Rectal smooth muscle tissue (tissue), 1 donor: ENCODE data around the gene CPSF7.

Experiments used
- H3K27ac ChIP-seq: one replicate; pipeline ENCODE4 v1.7.0; 2013; ENCODE audit warnings: low read depth, low read length, inconsistent platforms
- H3K27me3 ChIP-seq: one replicate; pipeline ENCODE4 v1.7.0; 2013; ENCODE audit warnings: low read length; ENCODE audit not compliant: control insufficient read depth, insufficient read depth
- H3K36me3 ChIP-seq: one replicate; pipeline ENCODE4 v1.7.0; 2013; ENCODE audit warnings: low read length; ENCODE audit not compliant: control insufficient read depth, insufficient read depth
- H3K4me1 ChIP-seq: one replicate; pipeline ENCODE4 v1.7.0; 2013; ENCODE audit warnings: low read length; ENCODE audit not compliant: control insufficient read depth, insufficient read depth
- H3K4me3 ChIP-seq: one replicate; pipeline ENCODE4 v1.7.0; 2013; ENCODE audit warnings: low read length
- H3K9ac ChIP-seq: one replicate; pipeline ENCODE4 v1.7.0; 2013; ENCODE audit warnings: low read length

The CPSF7 gene

DNA sequence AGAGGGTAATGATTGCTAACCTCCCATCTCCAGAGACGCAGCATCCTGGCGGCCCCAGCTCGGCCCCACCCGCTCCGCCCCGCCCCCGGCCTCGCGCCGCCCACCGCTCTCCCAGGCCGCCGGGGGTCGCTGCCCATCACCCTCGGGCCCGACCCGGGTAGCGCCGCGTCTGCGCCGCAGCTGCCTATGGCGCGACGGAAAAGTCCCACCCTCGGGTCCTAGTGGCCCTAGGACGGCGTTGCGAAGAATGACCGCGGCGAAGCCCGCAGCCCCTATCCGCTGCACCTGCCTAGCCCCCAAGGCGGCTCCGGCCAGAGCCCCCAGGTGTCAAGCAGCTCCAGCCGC lies 457 bp downstream of the CPSF7 start:
- Histone ChIP-seq H3K27me3 (no peaks in the 10 kb centered on the region), H3K27ac (peak overlapping the region; percentile 97), H3K36me3 (peaks cover 9% of the 10 kb centered on the region), H3K9ac (peak overlapping the region; percentile 95), H3K4me1 (peaks cover 13% of the 10 kb centered on the region), H3K4me3 (peak overlapping the region; percentile 93)

DNA sequence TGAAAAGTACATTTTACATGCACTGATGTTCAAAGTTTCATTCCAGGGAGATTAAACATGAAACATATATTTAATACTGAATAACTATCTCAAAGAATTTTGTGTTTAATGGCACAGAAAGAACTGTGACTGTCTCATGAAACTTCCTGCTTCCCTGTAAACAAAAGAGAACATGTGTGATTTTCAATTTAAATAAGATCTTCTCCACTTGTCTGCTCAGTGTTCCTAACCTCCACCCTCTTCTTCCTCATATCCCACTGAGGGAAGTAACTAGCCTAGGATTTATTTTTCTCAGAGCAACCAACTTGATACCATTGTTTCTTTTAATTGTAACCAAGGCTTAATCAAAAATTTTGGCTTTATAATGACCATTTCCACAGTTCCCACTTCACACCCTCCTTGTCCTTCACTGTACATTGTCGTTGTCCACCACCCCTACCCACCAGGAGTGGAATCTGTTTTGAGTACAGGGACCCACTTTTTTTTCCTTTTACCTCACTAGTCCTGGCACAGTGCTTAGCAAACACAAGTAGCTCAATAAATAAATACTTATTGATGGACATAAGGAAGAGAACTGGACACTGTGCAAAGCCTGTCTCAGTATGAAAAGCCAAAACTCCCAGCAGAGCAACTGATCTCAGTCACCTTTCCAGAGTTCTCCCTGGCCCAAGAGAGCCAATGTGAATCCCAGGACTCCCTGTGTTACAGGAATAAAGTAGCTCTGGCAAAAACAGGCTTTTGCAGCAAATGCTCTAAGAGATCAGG lies 4.2 kb downstream of the CPSF7 start:
- Histone ChIP-seq H3K27me3 (no peaks in the 10 kb centered on the region), H3K36me3 (peaks cover 20% of the 10 kb centered on the region), H3K9ac (no peak overlapping the region), H3K4me3 (no peak overlapping the region), H3K4me1 (peaks cover 10% of the 10 kb centered on the region), H3K27ac (no peak overlapping the region)

DNA sequence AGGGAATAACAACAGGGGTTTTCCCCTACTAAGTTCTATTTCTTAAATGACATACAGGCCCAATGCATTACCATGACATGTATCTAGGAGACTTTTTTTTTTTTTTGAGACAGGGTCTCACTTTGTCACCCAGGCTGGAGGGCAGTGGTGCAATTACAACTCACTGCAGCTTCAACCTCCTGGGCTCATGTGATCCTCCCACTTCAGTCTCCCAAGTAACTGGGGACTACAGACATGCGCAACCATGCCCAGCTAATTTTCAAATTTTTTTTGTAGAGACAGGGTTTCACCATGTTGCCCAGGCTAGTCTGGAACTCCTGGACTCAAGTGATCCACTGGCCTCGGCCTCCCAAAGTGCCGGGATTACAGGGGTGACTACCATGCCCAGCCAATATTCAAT lies 7.5 kb downstream of the CPSF7 start:
- Histone ChIP-seq H3K4me1 (no peaks in the 10 kb centered on the region), H3K27me3 (no peaks in the 10 kb centered on the region), H3K36me3 (peaks cover 41% of the 10 kb centered on the region), H3K27ac (no peak overlapping the region), H3K9ac (no peak overlapping the region), H3K4me3 (no peak overlapping the region)

DNA sequence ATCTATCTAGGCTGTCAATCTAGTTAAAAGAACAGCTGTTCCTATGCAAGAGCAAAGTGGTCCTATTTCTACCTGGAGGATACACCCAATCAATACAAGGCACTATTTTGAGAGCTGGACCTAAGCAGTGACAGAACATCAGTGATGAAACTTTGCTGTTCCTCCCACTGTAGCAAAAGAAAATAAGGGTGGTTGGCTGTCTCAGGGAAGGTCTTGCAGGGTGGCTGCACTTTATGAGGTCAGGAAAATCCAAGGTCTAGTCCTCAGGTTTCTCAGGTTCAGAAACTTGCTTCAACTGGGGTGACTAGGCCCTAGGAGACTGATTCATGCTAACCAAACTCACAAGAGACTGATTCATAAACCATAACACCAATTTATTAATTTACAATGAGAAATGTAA lies 11.6 kb downstream of the CPSF7 start:
- no peaks in the 10 kb centered on the region for H3K4me1 ChIP-seq
- no peak overlapping the region for H3K9ac ChIP-seq
- peaks cover 60% of the 10 kb centered on the region for H3K36me3 ChIP-seq
- H3K27ac ChIP-seq: no peak overlapping the region
- H3K4me3 ChIP-seq: no peak overlapping the region
- H3K27me3 ChIP-seq: no peaks in the 10 kb centered on the region

DNA sequence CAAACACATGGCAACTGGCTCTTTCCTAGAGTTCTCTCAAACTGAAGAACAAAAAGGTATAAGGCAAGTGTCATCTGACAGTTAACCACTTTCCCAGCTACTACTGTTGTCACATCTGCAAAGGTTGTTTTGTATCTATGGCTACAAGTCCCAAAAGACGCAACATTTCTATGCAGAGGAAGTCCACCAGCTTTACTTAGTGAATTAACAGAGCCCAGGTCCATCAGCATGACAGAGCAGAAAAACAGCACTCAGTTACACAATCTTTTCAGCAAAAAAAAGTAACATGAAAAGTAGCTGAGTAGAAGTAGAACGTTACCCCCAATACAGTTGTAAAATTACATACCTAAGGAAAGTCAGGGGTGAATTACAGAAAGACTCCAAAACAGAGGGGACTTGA lies 12.1 kb downstream of the CPSF7 start:
- peaks cover 62% of the 10 kb centered on the region for H3K36me3 ChIP-seq
- no peaks in the 10 kb centered on the region for H3K27me3 ChIP-seq
- H3K27ac ChIP-seq: no peak overlapping the region
- no peaks in the 10 kb centered on the region for H3K4me1 ChIP-seq
- H3K4me3 ChIP-seq: no peak overlapping the region
- no peak overlapping the region for H3K9ac ChIP-seq

DNA sequence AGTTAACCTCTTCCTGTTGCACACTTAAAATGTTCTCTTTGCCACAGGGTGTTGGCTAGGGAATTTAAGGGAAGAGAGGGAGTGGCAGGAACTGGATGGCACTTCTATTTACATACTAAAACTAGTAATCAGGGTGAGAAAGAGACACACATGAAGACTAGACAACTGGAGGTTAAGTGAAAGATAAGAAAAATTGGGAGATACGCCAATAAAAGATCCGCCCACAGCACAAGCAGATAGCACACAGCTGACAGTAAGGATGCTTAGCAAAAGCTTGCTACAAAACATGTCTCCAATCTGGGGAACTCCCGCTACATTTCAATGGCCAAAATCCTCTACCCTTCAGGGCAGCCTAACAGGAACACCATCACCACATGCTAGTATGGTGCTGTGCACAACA lies 12.8 kb downstream of the CPSF7 start:
- no peak overlapping the region for H3K4me3 ChIP-seq
- H3K9ac ChIP-seq: no peak overlapping the region
- H3K27ac ChIP-seq: no peak overlapping the region
- H3K27me3 ChIP-seq: no peaks in the 10 kb centered on the region
- peaks cover 62% of the 10 kb centered on the region for H3K36me3 ChIP-seq
- H3K4me1 ChIP-seq: no peaks in the 10 kb centered on the region

DNA sequence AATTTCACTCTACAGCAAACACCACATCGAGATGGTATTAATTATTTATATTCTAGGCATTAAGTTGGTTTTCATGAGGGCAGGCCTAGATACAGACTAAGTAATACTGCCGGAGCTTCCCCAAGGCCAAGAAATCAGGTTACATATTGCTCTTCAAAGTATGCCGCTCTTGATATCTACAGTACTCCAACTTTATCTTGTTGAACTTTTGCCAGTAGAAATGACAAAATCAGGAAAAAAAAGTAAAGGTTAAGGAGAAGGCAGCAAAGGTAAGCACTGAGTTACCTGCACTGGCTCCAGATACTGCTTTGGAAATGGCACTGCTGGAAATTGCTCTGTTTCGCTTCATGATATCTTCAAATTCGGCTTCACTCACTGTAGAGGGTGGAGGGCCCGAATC lies 14.4 kb downstream of the CPSF7 start:
- Histone ChIP-seq H3K4me3 (no peak overlapping the region), H3K27ac (no peak overlapping the region), H3K36me3 (peaks cover 65% of the 10 kb centered on the region), H3K9ac (no peak overlapping the region), H3K27me3 (no peaks in the 10 kb centered on the region), H3K4me1 (no peaks in the 10 kb centered on the region)

DNA sequence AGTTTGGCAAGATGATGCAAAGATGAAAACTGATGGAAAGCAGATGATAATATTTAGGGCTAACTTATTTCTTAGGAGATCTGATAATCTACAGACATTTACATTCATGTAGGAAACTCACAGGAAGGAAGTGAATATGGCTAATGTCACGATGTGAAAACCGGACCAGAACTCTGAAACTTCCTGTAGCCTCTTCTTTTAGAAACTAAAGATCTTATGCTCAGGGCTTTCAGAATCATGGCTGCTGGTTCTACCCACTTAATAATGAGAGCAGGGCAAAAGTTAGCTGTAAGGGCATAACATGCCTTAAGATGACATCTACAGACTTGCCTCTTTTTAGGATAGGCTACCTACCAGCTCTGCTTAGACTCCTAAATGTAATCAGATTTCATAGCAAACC lies 15.2 kb downstream of the CPSF7 start:
- peaks cover 63% of the 10 kb centered on the region for H3K36me3 ChIP-seq
- no peaks in the 10 kb centered on the region for H3K4me1 ChIP-seq
- no peak overlapping the region for H3K27ac ChIP-seq

DNA sequence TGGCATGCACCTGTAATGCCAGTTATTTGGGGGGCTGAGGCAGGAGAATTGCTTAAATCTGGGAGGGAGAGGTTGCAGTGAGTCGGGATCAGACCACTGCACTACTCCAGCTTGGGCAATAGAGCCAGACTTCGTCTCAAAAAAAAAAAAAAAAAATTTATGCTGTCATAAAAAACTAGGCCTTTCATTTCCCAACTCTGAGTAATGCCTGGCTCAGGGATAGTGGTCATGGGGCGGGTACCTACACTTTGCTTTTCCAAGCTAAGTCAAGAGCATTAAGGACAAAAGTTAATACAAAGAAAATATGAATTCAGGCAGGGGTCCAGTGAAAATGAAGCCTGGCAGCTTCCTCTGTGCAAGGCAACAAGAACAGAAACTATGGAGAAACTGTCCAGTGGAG lies 16.3 kb downstream of the CPSF7 start:
- Histone ChIP-seq H3K27me3 (no peaks in the 10 kb centered on the region), H3K36me3 (peaks cover 58% of the 10 kb centered on the region), H3K4me3 (no peak overlapping the region), H3K4me1 (no peaks in the 10 kb centered on the region), H3K27ac (no peak overlapping the region), H3K9ac (no peak overlapping the region)

More for the DNA sequence above, 15.2 kb downstream of the CPSF7 start:
- Histone ChIP-seq H3K27me3 (no peaks in the 10 kb centered on the region), H3K4me3 (no peak overlapping the region), H3K9ac (no peak overlapping the region)

DNA sequence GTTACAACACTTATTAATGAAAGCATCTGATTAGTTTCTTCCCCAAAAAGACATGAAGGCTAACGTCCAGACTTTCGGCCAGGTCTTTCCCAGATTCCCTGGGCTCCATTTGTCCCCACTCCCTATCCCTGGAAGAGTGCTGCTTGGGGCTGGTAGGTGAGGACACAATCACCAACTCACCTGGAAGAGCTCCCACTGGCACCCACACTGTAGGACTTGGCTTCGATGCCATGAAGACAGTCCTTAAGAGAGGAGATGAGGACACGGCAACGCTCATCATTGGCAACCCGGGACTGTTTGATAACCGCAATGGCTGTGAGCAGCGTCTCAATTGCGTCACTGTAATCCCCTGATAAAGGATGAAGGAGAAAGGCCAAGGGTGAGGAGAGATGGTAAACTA lies 18.2 kb downstream of the CPSF7 start:
- no peaks in the 10 kb centered on the region for H3K4me1 ChIP-seq
- H3K27me3 ChIP-seq: no peaks in the 10 kb centered on the region
- no peak overlapping the region for H3K4me3 ChIP-seq
- H3K36me3 ChIP-seq: peaks cover 54% of the 10 kb centered on the region
- no peak overlapping the region for H3K9ac ChIP-seq
- H3K27ac ChIP-seq: no peak overlapping the region

DNA sequence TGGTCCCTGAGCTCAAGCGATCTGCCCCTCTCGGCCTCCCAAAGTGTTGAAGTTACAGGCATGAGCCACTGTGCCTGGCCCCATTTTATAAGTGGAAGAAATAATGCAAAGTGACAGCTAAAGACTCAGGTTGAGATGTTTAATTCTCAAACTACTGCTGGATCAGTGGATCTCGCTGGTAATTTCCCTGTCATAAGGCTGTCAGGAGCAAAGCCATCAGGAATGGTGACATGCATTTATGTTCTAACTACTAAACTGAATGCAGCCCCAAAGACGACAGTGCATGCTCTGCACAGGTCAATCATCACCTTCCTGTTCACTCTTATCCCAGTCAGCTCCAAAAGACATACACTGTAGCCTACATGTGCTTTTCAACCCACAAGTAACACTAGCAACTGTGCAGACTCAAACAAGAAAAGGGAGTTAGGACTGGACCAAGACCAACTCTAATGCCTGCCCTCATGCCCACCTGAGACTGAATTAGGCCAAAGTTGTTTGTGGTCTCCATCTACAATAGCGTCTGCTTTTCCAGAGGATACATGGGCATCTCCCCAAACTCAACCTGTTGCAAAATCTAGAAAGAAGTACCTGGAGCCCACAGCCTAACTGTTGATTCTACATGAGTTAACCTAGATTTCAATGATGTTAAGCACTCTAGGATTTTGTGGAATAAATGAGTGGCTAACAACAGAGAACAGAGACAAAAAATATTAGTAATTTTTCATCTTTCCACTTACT lies 22.6 kb downstream of the CPSF7 start:
- no peaks in the 10 kb centered on the region for H3K27me3 ChIP-seq
- no peak overlapping the region for H3K27ac ChIP-seq
- no peak overlapping the region for H3K4me3 ChIP-seq
- H3K4me1 ChIP-seq: no peaks in the 10 kb centered on the region
- peaks cover 48% of the 10 kb centered on the region for H3K36me3 ChIP-seq
- H3K9ac ChIP-seq: no peak overlapping the region

DNA sequence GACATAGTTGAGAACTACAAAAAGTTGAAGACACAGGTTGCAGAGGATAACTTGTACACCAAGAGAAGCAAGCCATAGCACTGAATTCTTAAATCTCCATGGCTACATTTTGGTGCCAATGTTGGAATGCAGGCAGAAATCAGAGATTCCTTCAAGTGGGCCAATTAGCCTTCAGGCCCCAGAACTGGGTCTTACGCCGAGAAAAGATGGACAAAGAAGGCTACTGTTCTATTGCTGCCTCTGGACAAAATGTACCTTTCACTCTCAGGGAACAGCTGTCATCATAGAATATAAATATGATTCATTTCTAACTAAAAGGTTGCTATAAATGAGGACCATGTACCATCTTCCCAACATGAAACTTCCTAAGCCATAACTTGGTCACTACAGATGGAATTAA lies 23.7 kb downstream of the CPSF7 start:
- Histone ChIP-seq H3K27me3 (no peaks in the 10 kb centered on the region), H3K36me3 (peaks cover 41% of the 10 kb centered on the region), H3K9ac (no peak overlapping the region), H3K27ac (no peak overlapping the region), H3K4me1 (no peaks in the 10 kb centered on the region), H3K4me3 (no peak overlapping the region)

DNA sequence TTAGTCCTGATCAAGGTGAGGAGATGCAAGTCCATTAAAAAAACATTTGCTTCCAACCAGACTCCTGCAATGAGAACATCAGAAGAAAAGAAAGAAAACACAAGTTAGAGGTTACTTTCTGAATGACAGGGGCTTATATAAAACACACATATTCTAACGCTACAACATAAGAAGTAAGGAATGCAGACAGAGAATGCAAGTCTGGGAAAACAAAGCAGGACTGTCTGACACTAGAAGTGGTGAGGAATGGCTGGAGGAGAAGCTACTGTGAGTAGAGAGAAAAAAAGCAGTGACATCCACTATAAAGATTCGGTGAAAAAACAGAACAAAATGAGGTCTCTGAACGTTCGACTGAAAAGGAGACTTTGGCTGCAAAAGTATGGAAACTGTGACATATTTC lies 25.1 kb downstream of the CPSF7 start:
- no peaks in the 10 kb centered on the region for H3K4me1 ChIP-seq
- H3K27ac ChIP-seq: no peak overlapping the region
- H3K27me3 ChIP-seq: no peaks in the 10 kb centered on the region
- H3K4me3 ChIP-seq: no peak overlapping the region
- no peak overlapping the region for H3K9ac ChIP-seq
- H3K36me3 ChIP-seq: peaks cover 31% of the 10 kb centered on the region
